Nephron (organoid): Measurements from ENCODE around the gene TULP4.

Experiments
- H3K27ac Mint-ChIP-seq, 3 experiments: 2 replicates each; pipeline ENCODE4 v1.8.0; 2020; ENCODE audit warnings: mixed read lengths in 3 of 3, mild to moderate bottlenecking in 2 of 3, moderate library complexity in 1 of 3
- H3K27me3 Mint-ChIP-seq: 2 replicates; pipeline ENCODE4 v1.8.0; 2021; ENCODE audit warnings: low read depth, mild to moderate bottlenecking, moderate library complexity, mixed read lengths
- H3K36me3 Mint-ChIP-seq: 2 replicates; pipeline ENCODE4 v1.8.0; 2020; ENCODE audit warnings: low read depth, mixed read lengths
- H3K4me1 Mint-ChIP-seq: 2 replicates; pipeline ENCODE4 v1.8.0; 2020; ENCODE audit warnings: mixed read lengths
- H3K4me3 Mint-ChIP-seq, 3 experiments: 2 replicates each; pipeline ENCODE4 v1.8.0; 2020; ENCODE audit warnings: mild to moderate bottlenecking in 3 of 3, mixed read lengths in 3 of 3, moderate library complexity in 2 of 3
- H3K9me3 Mint-ChIP-seq: 2 replicates; pipeline ENCODE4 v1.8.0; 2020; ENCODE audit warnings: mixed read lengths
- CTCF ChIP-seq, 3 experiments: fragments of 200-600 bp; sonication (generic); IDR thresholded peaks; one replicate each; pipeline ENCODE4 v1.5.0; 2021; ENCODE audit warnings: antibody characterized with exemption in 3 of 3; ENCODE audit not compliant: unreplicated experiment in 3 of 3

The TULP4 gene

GRCh38 chr6:158445426-158446085 is 133.3 kb downstream of the TULP4 start:
- Mint-ChIP-seq H3K27ac (peak overlapping the region in 2 of 3 experiments; percentile 16 to 80), H3K36me3 (peaks cover 55% of the 10 kb centered on the region), H3K9me3 (no peaks in the 10 kb centered on the region), H3K4me1 (peaks cover 22% of the 10 kb centered on the region), H3K4me3 (no peak overlapping the region), H3K27me3 (no peaks in the 10 kb centered on the region)
- TF ChIP-seq CTCF (IDR thresholded peaks at IDR 0.05; ENCODE audit: unreplicated experiment in 3 of 3): no peak

- no peaks in the 10 kb centered on the region for H3K9me3 Mint-ChIP-seq
- no peak overlapping the region for H3K27ac Mint-ChIP-seq
- H3K4me3 Mint-ChIP-seq: no peak overlapping the region
- no peaks in the 10 kb centered on the region for H3K27me3 Mint-ChIP-seq
- no peak for TF ChIP-seq CTCF (IDR thresholded peaks at IDR 0.05; ENCODE audit: unreplicated experiment in 3 of 3)
- peaks cover 54% of the 10 kb centered on the region for H3K36me3 Mint-ChIP-seq
- H3K4me1 Mint-ChIP-seq: peaks cover 5% of the 10 kb centered on the region
Observed at GRCh38 chr6:158448856-158449255, 136.6 kb downstream of the TULP4 start.

- no peaks in the 10 kb centered on the region for H3K9me3 Mint-ChIP-seq
- TF ChIP-seq CTCF (IDR thresholded peaks at IDR 0.05; ENCODE audit: unreplicated experiment in 3 of 3): no peak
- H3K27me3 Mint-ChIP-seq: no peaks in the 10 kb centered on the region
- peaks cover 5% of the 10 kb centered on the region for H3K4me1 Mint-ChIP-seq
- H3K27ac Mint-ChIP-seq: no peak overlapping the region
- no peak overlapping the region for H3K4me3 Mint-ChIP-seq
- H3K36me3 Mint-ChIP-seq: peaks cover 58% of the 10 kb centered on the region
Observed at GRCh38 chr6:158452191-158452590, 139.9 kb downstream of the TULP4 start.

GRCh38 chr6:158457131-158457530 is 144.9 kb downstream of the TULP4 start:
- Mint-ChIP-seq H3K4me1 (peaks cover 18% of the 10 kb centered on the region), H3K27me3 (no peaks in the 10 kb centered on the region), H3K4me3 (no peak overlapping the region), H3K9me3 (no peaks in the 10 kb centered on the region), H3K27ac (peak overlapping the region; percentile 77 to 92 (median 81)), H3K36me3 (peaks cover 65% of the 10 kb centered on the region)
- TF ChIP-seq CTCF (IDR thresholded peaks at IDR 0.05; ENCODE audit: unreplicated experiment in 3 of 3): no peak

GRCh38 chr6:158457616-158458278 is 145.5 kb downstream of the TULP4 start:
- peak overlapping the region; percentile 77 to 92 (median 81) for H3K27ac Mint-ChIP-seq
- no peak overlapping the region for H3K4me3 Mint-ChIP-seq
- TF ChIP-seq CTCF (IDR thresholded peaks at IDR 0.05; ENCODE audit: unreplicated experiment in 3 of 3): no peak
- peaks cover 63% of the 10 kb centered on the region for H3K36me3 Mint-ChIP-seq
- H3K9me3 Mint-ChIP-seq: no peaks in the 10 kb centered on the region
- no peaks in the 10 kb centered on the region for H3K27me3 Mint-ChIP-seq
- H3K4me1 Mint-ChIP-seq: peaks cover 18% of the 10 kb centered on the region

GRCh38 chr6:158459726-158460125 is 147.5 kb downstream of the TULP4 start:
- no peak for TF ChIP-seq CTCF (IDR thresholded peaks at IDR 0.05; ENCODE audit: unreplicated experiment in 3 of 3)
- H3K27ac Mint-ChIP-seq: peak overlapping the region; percentile 77 to 92 (median 80)
- no peaks in the 10 kb centered on the region for H3K27me3 Mint-ChIP-seq
- H3K9me3 Mint-ChIP-seq: no peaks in the 10 kb centered on the region
- no peak overlapping the region for H3K4me3 Mint-ChIP-seq
- peaks cover 18% of the 10 kb centered on the region for H3K4me1 Mint-ChIP-seq
- H3K36me3 Mint-ChIP-seq: peaks cover 72% of the 10 kb centered on the region
